Measurements from ENCODE around the gene ZNF362. TPM values are rescaled to one million over a fixed set of nuclear protein-coding genes. Genes with fewer than 3 reads are reported as not detected.

The ZNF362 gene
- total RNA-seq, 1 donor from 2014 or later, result 110 TPM

- Mint-ChIP-seq H3K9me3 (ENCODE audit: unreplicated experiment) (no peaks in the 10 kb centered on the region), H3K4me1 (ENCODE audit: unreplicated experiment) (peaks cover 61% of the 10 kb centered on the region), H3K36me3 (ENCODE audit: unreplicated experiment) (peaks cover 11% of the 10 kb centered on the region), H3K4me3 (ENCODE audit: unreplicated experiment) (no peak overlapping the region), H3K27me3 (ENCODE audit: unreplicated experiment) (no peaks in the 10 kb centered on the region), H3K27ac (ENCODE audit: unreplicated experiment) (peak overlapping the region; percentile 51)
- no peak for DNase-seq (ENCODE audit: extremely low spot score, unreplicated experiment)
- TF ChIP-seq CTCF (IDR thresholded peaks at IDR 0.05), result no peak
Observed at GRCh38 chr1:33259879-33260278, 3.6 kb downstream of the ZNF362 start.

- H3K9me3 Mint-ChIP-seq (ENCODE audit: unreplicated experiment), result no peaks in the 10 kb centered on the region
- H3K36me3 Mint-ChIP-seq (ENCODE audit: unreplicated experiment), result peaks cover 11% of the 10 kb centered on the region
- H3K27ac Mint-ChIP-seq (ENCODE audit: unreplicated experiment), result peak overlapping the region; percentile 51
- no peaks in the 10 kb centered on the region for H3K27me3 Mint-ChIP-seq (ENCODE audit: unreplicated experiment)
- TF ChIP-seq CTCF (IDR thresholded peaks at IDR 0.05), result no peak
- H3K4me1 Mint-ChIP-seq (ENCODE audit: unreplicated experiment), result peaks cover 58% of the 10 kb centered on the region
- no peak overlapping the region for H3K4me3 Mint-ChIP-seq (ENCODE audit: unreplicated experiment)
- no peak for DNase-seq (ENCODE audit: extremely low spot score, unreplicated experiment)
Observed at GRCh38 chr1:33260439-33260838, 4.1 kb downstream of the ZNF362 start.

GRCh38 chr1:33261344-33261743 lies 5.1 kb downstream of the ZNF362 start:
- Mint-ChIP-seq H3K4me1 (ENCODE audit: unreplicated experiment) (peaks cover 61% of the 10 kb centered on the region), H3K27ac (ENCODE audit: unreplicated experiment) (peak overlapping the region; percentile 56), H3K27me3 (ENCODE audit: unreplicated experiment) (no peaks in the 10 kb centered on the region), H3K9me3 (ENCODE audit: unreplicated experiment) (no peaks in the 10 kb centered on the region), H3K4me3 (ENCODE audit: unreplicated experiment) (peak overlapping the region; percentile 3), H3K36me3 (ENCODE audit: unreplicated experiment) (peaks cover 11% of the 10 kb centered on the region)
- no peak for TF ChIP-seq CTCF (IDR thresholded peaks at IDR 0.05)
- DNase-seq (ENCODE audit: extremely low spot score, unreplicated experiment), result no peak

- DNase-seq (ENCODE audit: extremely low spot score, unreplicated experiment), result no peak
- Mint-ChIP-seq H3K9me3 (ENCODE audit: unreplicated experiment) (no peaks in the 10 kb centered on the region), H3K4me1 (ENCODE audit: unreplicated experiment) (peaks cover 70% of the 10 kb centered on the region), H3K36me3 (ENCODE audit: unreplicated experiment) (peaks cover 17% of the 10 kb centered on the region), H3K27ac (ENCODE audit: unreplicated experiment) (no peak overlapping the region), H3K4me3 (ENCODE audit: unreplicated experiment) (no peak overlapping the region), H3K27me3 (ENCODE audit: unreplicated experiment) (no peaks in the 10 kb centered on the region)
- TF ChIP-seq CTCF (IDR thresholded peaks at IDR 0.05), result no peak
Observed at GRCh38 chr1:33263890-33264504, 7.7 kb downstream of the ZNF362 start.

- H3K4me3 Mint-ChIP-seq (ENCODE audit: unreplicated experiment), result no peak overlapping the region
- no peaks in the 10 kb centered on the region for H3K27me3 Mint-ChIP-seq (ENCODE audit: unreplicated experiment)
- no peaks in the 10 kb centered on the region for H3K9me3 Mint-ChIP-seq (ENCODE audit: unreplicated experiment)
- peak overlapping the region; percentile 45 for H3K27ac Mint-ChIP-seq (ENCODE audit: unreplicated experiment)
- peaks cover 55% of the 10 kb centered on the region for H3K4me1 Mint-ChIP-seq (ENCODE audit: unreplicated experiment)
- DNase-seq (ENCODE audit: extremely low spot score, unreplicated experiment), result no peak
- TF ChIP-seq CTCF (IDR thresholded peaks at IDR 0.05), result no peak
- peaks cover 14% of the 10 kb centered on the region for H3K36me3 Mint-ChIP-seq (ENCODE audit: unreplicated experiment)
Observed at GRCh38 chr1:33265780-33266605, 9.7 kb downstream of the ZNF362 start.
